ENCODE results near the gene TTC32. TPM values are rescaled to one million over a fixed set of nuclear protein-coding genes. Genes with fewer than 3 reads are reported as not detected.
"Not testable (repeated sequence)": the region's sequence is repeated elsewhere in the genome, so short reads cannot be mapped to it uniquely, and the experiment has no call there.

Gene TTC32
- total and polyA plus RNA-seq, 2 donors (not counting 3 experiments of a cell fraction or from before 2014, with no cell fraction given), result 8.8 to 9.4 TPM

DNA sequence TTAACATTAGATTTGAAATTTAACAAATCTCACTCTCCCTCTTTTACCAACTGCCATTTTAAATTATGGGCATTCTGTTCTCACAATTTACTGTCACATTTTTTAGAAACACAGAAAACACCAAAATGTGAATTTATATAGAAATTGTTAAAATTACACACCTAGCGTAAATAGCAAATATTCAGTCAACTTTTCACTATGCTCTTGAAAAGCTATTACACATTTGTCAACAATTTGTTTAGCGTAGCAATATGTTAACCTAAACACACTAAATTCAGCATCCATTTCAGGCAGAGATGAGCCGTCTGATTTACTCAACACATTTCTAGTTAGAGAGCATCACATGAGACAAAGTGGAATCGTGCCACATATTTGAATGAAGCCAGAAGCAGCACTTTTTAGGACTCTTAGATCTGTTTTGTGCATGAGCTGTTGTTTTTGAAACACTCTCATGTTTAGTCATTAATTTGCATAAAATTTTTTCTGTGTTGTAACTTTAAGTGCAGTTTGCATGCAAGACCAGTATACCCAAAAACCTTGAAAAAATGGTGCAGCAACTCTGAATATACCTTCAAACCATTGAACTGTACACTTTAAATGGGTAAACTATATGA lies 8.2 kb downstream of the TTC32 start:
- Histone ChIP-seq H3K79me2 (ENCODE audit: control insufficient read depth, insufficient read depth, low read length) (peaks cover 18% of the 10 kb centered on the region), H3K9me1 (replicated peaks; ENCODE audit: control insufficient read depth, extremely low read depth, insufficient read depth, low read length) (no peaks in the 10 kb centered on the region), H3K4me3 (replicated peaks in 1 of 3; ENCODE audit: insufficient read depth in 1 of 3, low read depth in 1 of 3, low read length in 3 of 3) (no peak overlapping the region), H3K4me2 (ENCODE audit: insufficient read depth, low read length) (no peak overlapping the region), H4K20me1 (replicated peaks; ENCODE audit: control insufficient read depth, extremely low read depth, insufficient read depth, low read length) (no peaks in the 10 kb centered on the region), H2AFZ (ENCODE audit: low read depth, low read length) (no peak overlapping the region), H3K27ac (ENCODE audit: insufficient read depth, low read depth, low read length) (no peak overlapping the region), H3K9ac (replicated peaks; ENCODE audit: extremely low read depth, insufficient read depth, low read length) (no peak overlapping the region), H3K9me3 (replicated peaks; ENCODE audit: control insufficient read depth, insufficient read depth, low read length) (no peaks in the 10 kb centered on the region), H3K4me1 (ENCODE audit: control insufficient read depth, extremely low read depth, insufficient read depth, low read length) (peaks cover 7% of the 10 kb centered on the region), H3K27me3 (ENCODE audit: control insufficient read depth in 2 of 2, insufficient read depth in 2 of 2, low read length in 2 of 2) (no peaks in the 10 kb centered on the region), H3K36me3 (ENCODE audit: control insufficient read depth in 2 of 2, extremely low read depth in 1 of 2, insufficient read depth in 2 of 2, low read length in 2 of 2) (no peaks in the 10 kb centered on the region)
- FAIRE-seq, result no peak
- ChIA-PET POLR2A (no interaction called here), CTCF (no interaction called here)
- TF ChIP-seq POLR2AphosphoS5 (IDR thresholded peaks at IDR 0.05; ENCODE audit: insufficient read depth, low read depth, low read length), result no peak
- TF ChIP-seq FOS (IDR thresholded peaks at IDR 0.05; ENCODE audit: borderline replicate concordance, insufficient read depth, low read length), result no peak
- TF ChIP-seq POLR2A (IDR thresholded peaks at IDR 0.05; ENCODE audit: low read depth, low read length), result no peak
- TF ChIP-seq, protein P1, sequence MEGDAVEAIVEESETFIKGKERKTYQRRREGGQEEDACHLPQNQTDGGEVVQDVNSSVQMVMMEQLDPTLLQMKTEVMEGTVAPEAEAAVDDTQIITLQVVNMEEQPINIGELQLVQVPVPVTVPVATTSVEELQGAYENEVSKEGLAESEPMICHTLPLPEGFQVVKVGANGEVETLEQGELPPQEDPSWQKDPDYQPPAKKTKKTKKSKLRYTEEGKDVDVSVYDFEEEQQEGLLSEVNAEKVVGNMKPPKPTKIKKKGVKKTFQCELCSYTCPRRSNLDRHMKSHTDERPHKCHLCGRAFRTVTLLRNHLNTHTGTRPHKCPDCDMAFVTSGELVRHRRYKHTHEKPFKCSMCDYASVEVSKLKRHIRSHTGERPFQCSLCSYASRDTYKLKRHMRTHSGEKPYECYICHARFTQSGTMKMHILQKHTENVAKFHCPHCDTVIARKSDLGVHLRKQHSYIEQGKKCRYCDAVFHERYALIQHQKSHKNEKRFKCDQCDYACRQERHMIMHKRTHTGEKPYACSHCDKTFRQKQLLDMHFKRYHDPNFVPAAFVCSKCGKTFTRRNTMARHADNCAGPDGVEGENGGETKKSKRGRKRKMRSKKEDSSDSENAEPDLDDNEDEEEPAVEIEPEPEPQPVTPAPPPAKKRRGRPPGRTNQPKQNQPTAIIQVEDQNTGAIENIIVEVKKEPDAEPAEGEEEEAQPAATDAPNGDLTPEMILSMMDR (IDR thresholded peaks at IDR 0.05; ENCODE audit: extremely low read depth in 1 of 2, insufficient read depth in 1 of 2, low read depth in 1 of 2, low read length in 2 of 2), result no peak
- TF ChIP-seq JUN (IDR thresholded peaks at IDR 0.05; ENCODE audit: borderline replicate concordance, insufficient read depth, insufficient read length, low read depth), result no peak
- TF ChIP-seq, protein P2, sequence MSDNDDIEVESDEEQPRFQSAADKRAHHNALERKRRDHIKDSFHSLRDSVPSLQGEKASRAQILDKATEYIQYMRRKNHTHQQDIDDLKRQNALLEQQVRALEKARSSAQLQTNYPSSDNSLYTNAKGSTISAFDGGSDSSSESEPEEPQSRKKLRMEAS (IDR thresholded peaks at IDR 0.05; ENCODE audit: insufficient read depth, insufficient read length), result no peak
- no peak for TF ChIP-seq MYC (IDR thresholded peaks at IDR 0.05; ENCODE audit: low read depth, low read length)
- no peak for TF ChIP-seq GATA2 (IDR thresholded peaks at IDR 0.05; ENCODE audit: insufficient read depth, insufficient read length, low read depth, low read length)
- no peak for TF ChIP-seq EZH2 (IDR thresholded peaks at IDR 0.05; ENCODE audit: borderline replicate concordance, low read depth, low read length, severe bottlenecking)
- no TSS peak for BruUV-seq (replicated peaks)
- dilution Hi-C loops (cut with MboI; ENCODE audit: extremely low pct_ligation_motif_present, low sequenced_read_pairs) (no loop called here), intact Hi-C loops (cut with micrococcal nuclease) (no loop called here)
- no peak for DNase-seq (ENCODE audit: low read depth, low spot score)

DNA sequence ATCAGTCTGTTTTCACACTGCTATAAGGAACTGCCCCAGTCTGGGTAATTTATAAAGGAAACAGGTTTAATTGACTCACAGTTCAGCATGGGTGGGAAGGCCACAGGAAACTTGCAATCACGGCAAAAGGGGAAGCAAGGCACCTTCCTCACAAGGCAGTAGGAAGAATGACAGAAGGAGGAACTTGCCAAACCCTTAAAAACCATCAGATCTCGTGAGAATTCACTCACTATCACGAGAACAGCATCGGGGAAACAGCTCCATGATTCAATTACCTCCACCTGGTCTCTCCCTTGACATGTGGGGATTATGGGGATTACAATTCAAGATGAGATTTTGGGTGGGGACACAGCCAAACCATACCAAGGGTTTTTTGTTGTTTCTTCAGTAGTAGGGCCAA lies 9.8 kb downstream of the TTC32 start:
- CTCF ChIA-PET, result interaction anchor here (1.5 kb wide), 1 partner anchor 12 kb away, joined by 3 read pairs; no protein-coding TSS in a partner anchor
- POLR2A ChIA-PET, result not testable (repeated sequence)

More for the DNA sequence above, 9.8 kb downstream of the TTC32 start:
- dilution Hi-C loops (cut with MboI; ENCODE audit: extremely low pct_ligation_motif_present, low sequenced_read_pairs); H3K4me2 ChIP-seq (ENCODE audit: insufficient read depth, low read length); H3K27ac ChIP-seq (ENCODE audit: insufficient read depth, low read depth, low read length); H3K9me3 ChIP-seq (replicated peaks; ENCODE audit: control insufficient read depth, insufficient read depth, low read length); H3K27me3 ChIP-seq (ENCODE audit: control insufficient read depth in 2 of 2, insufficient read depth in 2 of 2, low read length in 2 of 2); H3K9ac ChIP-seq (replicated peaks; ENCODE audit: extremely low read depth, insufficient read depth, low read length); H3K9me1 ChIP-seq (replicated peaks; ENCODE audit: control insufficient read depth, extremely low read depth, insufficient read depth, low read length); FAIRE-seq; H3K79me2 ChIP-seq (ENCODE audit: control insufficient read depth, insufficient read depth, low read length); H3K36me3 ChIP-seq (ENCODE audit: control insufficient read depth in 2 of 2, extremely low read depth in 1 of 2, insufficient read depth in 2 of 2, low read length in 2 of 2); H3K4me3 ChIP-seq (replicated peaks in 1 of 3; ENCODE audit: insufficient read depth in 1 of 3, low read depth in 1 of 3, low read length in 3 of 3); H3K4me1 ChIP-seq (ENCODE audit: control insufficient read depth, extremely low read depth, insufficient read depth, low read length); H4K20me1 ChIP-seq (replicated peaks; ENCODE audit: control insufficient read depth, extremely low read depth, insufficient read depth, low read length); BruUV-seq (replicated peaks); H2AFZ ChIP-seq (ENCODE audit: low read depth, low read length); intact Hi-C loops (cut with micrococcal nuclease): not testable (repeated sequence)
- peak; percentile 43 for DNase-seq (ENCODE audit: low read depth, low spot score)

All from endothelial cell of umbilical vein (primary cell).